Activated CD4-positive, alpha-beta T cell treated with anti-CD3 and anti-CD28 coated beads, Interleukin-10, Interleukin-2, amounts not matched to agents 100 ng/mL and 50 ng/mL, durations not matched to agents 16 hours and 8 hours (primary cell): Measurements from ENCODE around the gene MYL9.
"Not testable (repeated sequence)": the region's sequence is repeated elsewhere in the genome, so short reads cannot be mapped to it uniquely, and the experiment has no call there.

Experiments
- DNase-seq: peaks from one replicate; pipeline ENCODE4 v3.0.0-alpha.2; 2020

The MYL9 gene

GRCh38 chr20:36549942-36550789, 8.8 kb downstream of the MYL9 start:
- DNase-seq, result no peak

GRCh38 chr20:36550790-36551299, 9.5 kb downstream of the MYL9 start:
- DNase-seq, result no peak

GRCh38 chr20:36555248-36555647, 13.9 kb downstream of the MYL9 start:
- DNase-seq, result no peak

GRCh38 chr20:36562724-36563123, 21.4 kb downstream of the MYL9 start:
- DNase-seq, result no peak

- DNase-seq, result no peak
Measured at GRCh38 chr20:36563374-36563773, 22.1 kb downstream of the MYL9 start.

- DNase-seq, result not testable (repeated sequence)
Measured at GRCh38 chr20:36564078-36564725, 22.9 kb downstream of the MYL9 start.

- not testable (repeated sequence) for DNase-seq
Measured at GRCh38 chr20:36564726-36565121, 23.4 kb downstream of the MYL9 start.

- no peak for DNase-seq
Measured at GRCh38 chr20:36565520-36565919, 24.2 kb downstream of the MYL9 start.

- no peak for DNase-seq
Measured at GRCh38 chr20:36569847-36570429, 28.6 kb downstream of the MYL9 start.

- DNase-seq, result no peak
Measured at GRCh38 chr20:36571564-36572504, 30.5 kb downstream of the MYL9 start.

GRCh38 chr20:36572701-36573102, 31.4 kb downstream of the MYL9 start:
- peak; percentile 64 for DNase-seq

GRCh38 chr20:36573103-36573797, 31.9 kb downstream of the MYL9 start, which contains the start of gene TGIF2:
Gene TGIF2, plus strand, starts transcription at chr20:36573597. Its CDS starts 5,178 bp downstream, at chr20:36578775.
- DNase-seq, result peak; percentile 92

GRCh38 chr20:36573798-36574365, 32.6 kb downstream of the MYL9 start:
- no peak for DNase-seq

- peak; percentile 47 for DNase-seq
Measured at GRCh38 chr20:36574366-36575135, 33.2 kb downstream of the MYL9 start.

GRCh38 chr20:36576081-36576445, 34.7 kb downstream of the MYL9 start:
- DNase-seq, result no peak

GRCh38 chr20:36578356-36579041, 37.2 kb downstream of the MYL9 start:
- DNase-seq, result no peak

- no peak for DNase-seq
Measured at GRCh38 chr20:36579996-36580545, 38.8 kb downstream of the MYL9 start.

- peak; percentile 52 for DNase-seq
Measured at GRCh38 chr20:36582322-36582721, 41.0 kb downstream of the MYL9 start.

GRCh38 chr20:36582821-36583220, 41.5 kb downstream of the MYL9 start:
- DNase-seq, result no peak

- DNase-seq, result no peak
Measured at GRCh38 chr20:36584018-36584481, 42.7 kb downstream of the MYL9 start.
